GM21390 (cell line): ENCODE measurements around the gene PKNOX2.

Source experiments
- ATAC-seq: cut with Tn5 transposase; IDR thresholded peaks from one replicate; pipeline ENCODE4 v1.9.1; 2021; ENCODE audit not compliant: unreplicated experiment

Gene PKNOX2

DNA sequence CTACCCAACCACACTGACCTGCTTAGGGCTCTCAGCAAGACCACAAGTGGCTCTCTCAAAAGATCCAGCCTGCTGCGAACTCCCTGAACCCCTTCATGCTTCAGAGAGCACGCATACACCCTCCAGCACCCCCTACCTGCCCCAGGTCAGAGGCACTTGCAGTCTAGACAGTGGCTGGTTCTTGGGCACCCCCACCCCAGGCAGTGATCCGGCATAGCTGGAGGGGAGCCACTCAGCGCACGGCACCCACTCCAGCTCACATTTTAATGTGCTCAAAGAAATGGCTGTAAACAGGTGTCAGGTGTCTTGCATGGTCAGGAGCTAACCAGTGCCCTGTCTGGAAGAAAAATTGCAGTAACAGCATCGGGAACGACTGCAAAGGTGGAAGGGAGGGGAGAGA, 140.8 kb downstream of the PKNOX2 start:
- no peak for ATAC-seq

DNA sequence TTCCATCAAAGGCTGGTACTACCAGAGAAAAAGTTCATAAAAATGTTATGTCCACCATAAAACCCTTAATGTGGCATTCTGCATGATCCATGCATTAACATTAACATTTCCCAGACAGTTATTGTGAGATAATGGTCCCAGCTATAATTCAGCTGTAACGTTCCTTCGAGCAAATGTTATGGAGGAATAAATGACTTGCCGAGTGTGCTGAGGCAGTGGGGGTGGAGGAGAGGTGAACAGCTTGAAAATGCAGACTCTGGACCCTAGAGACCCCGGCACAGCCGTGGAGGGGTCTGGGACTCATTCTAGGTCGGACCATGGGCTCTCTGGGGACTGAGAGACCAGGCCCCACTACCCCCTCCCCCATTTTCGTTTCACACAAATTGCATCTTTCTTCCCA, 141.9 kb downstream of the PKNOX2 start:
- ATAC-seq = no peak

DNA sequence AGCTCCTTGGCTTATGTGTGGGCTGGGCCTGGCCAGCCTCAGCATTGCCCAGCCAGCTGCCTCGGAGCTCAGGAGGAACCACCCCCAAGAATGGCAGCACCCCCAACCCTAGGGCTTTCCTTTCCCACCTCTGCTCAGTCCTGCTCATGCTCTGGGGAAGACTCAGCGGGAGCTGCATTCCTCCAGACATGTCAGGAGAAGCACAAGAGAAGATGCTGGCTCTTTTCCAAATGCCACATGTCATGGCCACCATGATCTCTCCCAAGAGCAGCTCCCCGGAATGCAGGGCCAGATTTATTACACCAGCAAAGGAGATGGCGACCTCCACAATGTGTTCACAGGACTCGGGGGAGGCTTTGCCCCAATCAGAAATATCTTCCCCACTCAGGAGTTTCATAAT, 143.7 kb downstream of the PKNOX2 start:
- ATAC-seq = no peak

DNA sequence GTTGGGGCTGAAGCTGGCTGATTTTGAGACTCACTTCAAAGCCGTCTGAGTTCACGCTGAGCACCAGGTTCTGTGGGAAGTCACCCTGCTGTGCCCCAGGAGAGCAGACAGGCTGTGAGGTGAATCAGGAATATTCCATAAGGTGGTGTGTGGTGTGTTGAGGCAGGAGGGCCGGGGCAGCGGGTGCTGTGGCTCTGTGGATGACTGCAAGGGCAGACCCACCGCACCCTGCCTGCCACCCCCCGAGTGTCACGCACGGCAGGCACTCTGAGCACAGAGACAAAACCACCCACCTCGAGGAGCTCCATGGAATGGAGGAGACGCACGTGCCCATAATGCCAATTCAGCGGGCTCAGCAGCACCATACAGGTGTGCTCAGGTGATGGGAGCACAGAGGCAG, 147.8 kb downstream of the PKNOX2 start:
- ATAC-seq = no peak

DNA sequence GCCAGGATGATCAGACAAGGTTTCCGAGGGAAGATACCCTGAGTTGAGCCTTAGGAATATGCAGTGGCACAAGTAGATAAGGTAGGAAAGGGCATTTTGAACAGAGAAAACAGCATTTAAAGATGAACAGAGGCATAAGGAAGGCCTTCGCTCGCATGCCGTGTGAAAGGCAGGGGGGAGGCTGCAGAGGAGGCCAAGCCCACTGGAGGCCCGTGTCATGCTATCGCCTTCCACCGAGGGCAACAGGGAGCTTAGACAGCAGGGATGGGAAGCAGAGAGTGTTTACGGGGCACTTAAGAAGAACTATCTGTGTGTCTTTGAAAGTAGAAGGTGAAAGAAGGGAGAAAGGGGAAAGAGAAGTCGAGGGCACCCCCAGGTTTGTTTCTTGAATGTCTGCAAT, 148.3 kb downstream of the PKNOX2 start:
- ATAC-seq = no peak

DNA sequence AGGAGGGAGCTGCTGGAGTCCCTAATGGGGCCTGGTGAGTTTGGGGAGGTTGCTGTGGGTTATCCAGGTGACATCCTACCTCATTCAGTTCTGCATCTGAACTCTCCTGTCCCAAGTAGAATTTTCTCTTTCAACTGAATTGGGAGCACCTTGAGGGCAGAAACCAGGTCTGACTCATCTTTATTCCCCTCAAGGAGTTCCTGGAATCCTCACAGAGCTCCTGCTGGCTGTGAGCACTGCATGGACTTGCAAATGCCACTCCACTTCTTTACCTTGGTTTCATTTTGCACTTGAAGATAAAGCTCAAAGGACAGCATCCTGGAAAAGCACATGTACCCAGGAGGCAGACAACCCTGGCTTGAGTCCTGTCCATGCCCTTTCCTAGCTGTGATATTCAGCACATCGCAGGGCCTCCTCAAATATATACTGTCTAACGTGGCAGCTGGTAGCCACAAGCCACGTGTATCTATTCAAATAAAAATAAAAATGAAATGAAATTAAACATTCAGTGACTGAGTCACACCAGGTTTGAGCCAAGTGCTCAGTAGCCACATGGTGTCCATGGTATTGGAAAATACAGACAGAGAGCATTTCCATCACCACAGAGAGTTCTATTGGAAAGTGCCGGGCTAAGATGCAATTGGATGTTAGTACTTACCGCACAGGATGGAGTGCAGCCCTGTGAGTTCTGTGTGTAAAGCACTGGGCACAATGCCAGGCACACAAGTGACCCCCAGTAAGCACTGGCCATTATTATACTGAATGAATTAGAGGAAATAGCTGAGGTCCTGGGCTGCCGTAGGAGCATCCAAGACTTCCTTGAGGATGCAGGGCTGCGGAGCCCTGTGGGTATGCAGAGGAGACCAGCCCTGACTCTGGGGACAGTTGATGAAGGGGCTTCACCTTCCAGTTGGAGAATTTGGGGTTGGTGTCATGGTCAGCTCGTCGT, 149.0 kb downstream of the PKNOX2 start:
- no peak for ATAC-seq

DNA sequence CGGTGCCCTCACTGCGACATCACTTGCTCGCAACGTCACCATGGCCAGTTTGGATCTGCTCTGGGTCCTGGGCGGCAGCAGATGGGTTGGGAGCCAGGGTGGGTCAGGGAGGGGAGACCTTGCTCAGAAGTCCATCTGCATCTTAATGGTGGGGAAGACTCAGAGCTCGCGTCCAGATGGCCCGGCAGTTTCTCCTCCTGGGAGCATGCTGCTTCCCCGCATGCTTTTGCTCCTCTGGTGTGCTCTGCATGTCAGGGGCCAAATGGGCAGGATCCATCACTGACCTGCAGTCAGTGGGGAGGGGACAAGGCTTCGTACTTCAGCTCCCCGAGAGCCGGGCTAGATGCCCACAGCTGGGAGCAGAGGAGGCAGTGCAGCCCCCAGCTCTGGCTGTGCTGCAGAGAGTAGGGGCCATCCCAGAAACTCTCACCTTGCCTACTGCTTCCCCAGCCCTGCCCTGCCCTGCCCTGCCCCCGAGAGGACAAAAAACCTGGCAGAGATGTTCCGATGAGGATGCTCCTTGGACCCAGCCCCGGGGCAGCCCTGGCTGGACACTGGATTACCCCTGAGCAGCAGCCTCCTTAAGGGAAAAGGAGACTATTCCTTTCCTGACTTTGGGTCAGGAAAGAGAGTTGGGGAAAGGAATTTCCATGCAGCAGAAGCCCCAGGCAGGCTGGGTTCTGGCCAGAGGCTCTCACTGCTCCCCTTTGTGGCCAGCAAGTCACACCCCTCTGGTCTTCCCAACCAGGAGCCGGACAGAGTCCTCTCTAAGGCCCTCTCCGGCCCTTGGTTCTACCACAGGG, 149.9 kb downstream of the PKNOX2 start:
- ATAC-seq = no peak

DNA sequence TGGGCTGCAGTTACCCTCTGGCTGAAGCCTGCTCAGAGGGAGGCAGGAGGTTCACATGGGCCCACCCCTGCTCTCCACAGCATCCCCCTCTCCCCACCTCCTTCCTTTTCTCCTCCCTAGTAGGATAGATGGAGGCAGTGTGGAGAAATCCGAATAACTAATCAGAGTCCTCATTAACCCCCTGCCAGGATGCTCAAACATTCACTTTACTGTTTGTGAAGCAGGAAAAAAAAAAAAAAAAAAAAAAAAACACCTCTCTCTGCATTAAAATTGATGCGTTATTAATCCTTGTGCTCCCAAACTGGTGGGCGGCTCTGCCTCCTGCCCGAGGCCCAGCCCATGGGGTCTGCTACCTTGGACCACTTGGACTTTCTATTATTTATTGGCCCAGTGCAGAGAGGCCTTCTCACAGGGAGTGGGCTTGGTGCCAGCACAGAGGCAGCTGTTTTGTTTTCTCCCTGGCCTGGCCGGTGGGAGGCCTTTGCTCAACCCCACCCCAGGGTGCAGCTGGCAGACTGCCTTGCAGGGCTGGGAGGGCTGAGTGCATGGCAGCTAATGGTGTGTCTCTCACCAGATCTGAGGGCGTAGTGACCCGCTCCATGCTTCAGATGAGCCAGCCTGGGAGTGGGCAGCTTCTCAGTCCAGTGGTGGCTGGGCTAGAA, 150.7 kb downstream of the PKNOX2 start:
- ATAC-seq = no peak

DNA sequence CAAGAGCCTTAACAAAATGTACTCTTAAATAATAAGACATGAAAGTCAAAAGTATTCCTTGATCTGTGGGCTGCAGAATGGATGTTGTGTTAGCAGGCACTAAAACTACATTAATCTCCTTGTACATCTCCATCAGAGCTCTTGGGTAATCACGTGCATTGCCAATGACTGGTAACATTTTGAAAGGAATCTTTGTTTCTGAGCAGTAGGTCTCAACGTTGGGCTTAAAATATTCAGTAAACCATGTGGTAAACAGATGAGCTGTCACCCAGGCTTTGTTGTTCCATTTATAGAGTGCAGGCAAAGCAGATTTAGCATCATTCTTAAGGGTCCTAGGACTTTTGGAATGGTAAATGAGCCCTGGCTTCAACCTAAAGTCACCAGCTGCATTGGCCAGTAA, 152.9 kb downstream of the PKNOX2 start:
- no peak for ATAC-seq

DNA sequence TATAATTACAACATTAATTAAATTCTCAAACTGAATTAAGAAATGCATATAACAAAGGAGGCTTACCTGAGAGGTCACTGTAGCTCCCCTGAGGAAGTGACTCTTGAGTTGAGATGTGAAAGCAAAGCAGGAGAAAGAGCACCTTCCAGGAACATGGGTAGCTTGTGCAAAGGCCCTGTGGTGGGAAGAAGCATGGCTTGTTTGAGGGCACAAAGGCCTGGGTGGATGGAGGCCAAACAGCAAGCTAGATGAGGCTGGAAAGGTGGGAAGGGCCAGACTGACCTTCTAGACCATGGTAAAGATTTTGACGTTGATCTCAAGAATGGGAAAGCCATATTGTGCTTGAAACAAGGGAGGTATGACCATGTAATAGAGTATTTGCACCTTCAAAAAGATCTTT, 155.1 kb downstream of the PKNOX2 start:
- no peak for ATAC-seq

DNA sequence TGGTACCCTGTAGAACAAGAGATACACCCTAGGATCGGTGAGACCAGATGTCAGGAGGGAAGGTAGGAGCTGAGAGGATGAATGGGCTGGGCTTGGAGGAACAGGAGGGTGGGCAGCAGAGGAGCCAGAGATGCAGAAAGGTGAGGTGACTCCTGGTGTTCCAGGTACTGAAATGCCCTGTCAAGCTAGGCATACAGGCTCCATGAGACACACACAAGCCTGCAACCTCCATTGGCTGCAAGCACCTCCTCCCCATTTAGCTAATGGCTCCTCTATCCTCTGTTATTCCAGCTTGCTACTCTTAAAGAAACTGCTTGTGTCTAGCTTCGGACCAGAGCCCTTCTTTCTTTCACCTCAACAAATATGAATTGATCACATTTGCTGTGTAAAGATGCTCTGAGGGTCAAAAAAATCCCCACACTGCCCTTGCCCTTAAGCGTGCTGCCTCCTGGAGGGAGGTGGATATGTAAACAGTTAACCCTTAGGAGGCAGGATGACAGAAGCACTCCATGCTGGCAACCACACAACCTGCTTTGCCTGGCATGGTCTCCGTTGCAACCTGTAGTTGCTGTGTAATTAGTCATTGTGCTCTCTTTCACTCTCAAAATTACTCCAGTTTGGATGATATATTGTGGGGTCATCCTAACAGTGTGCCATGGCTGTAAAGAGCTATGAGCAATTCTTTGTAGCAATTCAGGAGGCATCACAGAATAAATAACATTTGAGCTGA, 156.0 kb downstream of the PKNOX2 start:
- no peak for ATAC-seq

DNA sequence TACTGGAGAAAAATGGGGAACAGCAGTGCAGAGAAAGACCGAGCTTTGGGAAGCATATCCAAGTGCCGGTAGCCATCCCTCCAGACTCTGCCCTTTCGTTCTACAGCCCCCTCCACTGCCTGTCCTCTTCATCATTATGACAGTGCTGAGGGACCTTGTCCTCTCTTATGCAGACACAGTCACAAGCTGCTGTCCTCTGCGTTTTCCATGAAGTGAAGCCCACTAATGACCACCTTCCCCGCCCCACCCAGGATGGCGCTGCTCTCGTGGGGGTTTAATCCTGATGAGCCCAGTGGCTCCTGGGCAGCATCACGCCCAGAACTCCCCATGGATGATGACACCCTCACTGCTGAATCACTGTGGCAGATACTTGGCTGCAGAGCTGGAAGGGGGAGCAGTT, 157.7 kb downstream of the PKNOX2 start:
- no peak for ATAC-seq

DNA sequence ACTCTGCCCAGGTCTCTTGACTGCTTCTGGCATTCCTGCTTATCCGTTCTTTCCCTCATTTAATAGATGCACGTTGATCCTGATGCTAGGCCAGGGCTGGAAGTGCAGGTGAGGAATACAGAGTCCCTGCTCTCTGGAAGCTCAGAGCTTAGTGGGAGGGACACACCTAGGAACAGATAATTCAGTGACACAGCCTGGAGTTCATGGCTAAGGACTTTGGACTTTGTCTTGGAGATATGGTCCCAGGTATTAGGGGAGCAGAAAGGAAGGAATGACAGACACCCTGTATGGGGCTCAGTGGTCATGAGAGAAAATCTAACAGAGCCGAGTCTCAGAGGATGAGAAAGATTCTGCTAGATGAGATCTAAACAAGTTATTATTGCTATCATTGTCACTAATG, 160.6 kb downstream of the PKNOX2 start:
- no peak for ATAC-seq

DNA sequence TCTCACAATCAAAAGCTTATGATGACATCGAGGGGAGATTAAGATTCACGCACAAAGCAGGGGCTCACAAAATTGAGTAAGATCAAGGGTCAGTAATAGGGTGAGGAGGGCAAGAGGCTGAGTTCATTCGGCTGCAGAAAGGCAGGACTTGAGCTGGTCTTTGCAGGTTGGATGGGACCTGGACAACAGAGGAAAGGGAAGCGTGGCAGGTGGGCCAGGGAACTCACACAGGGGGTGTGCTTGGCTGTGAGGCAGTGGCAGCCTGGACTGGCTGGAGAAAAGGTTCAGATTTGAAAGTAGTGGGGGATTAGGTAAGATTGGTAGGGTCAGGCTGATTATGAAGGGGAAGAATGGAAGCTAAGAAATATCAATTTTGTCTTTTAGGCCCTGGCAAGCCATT, 161.6 kb downstream of the PKNOX2 start:
- no peak for ATAC-seq

DNA sequence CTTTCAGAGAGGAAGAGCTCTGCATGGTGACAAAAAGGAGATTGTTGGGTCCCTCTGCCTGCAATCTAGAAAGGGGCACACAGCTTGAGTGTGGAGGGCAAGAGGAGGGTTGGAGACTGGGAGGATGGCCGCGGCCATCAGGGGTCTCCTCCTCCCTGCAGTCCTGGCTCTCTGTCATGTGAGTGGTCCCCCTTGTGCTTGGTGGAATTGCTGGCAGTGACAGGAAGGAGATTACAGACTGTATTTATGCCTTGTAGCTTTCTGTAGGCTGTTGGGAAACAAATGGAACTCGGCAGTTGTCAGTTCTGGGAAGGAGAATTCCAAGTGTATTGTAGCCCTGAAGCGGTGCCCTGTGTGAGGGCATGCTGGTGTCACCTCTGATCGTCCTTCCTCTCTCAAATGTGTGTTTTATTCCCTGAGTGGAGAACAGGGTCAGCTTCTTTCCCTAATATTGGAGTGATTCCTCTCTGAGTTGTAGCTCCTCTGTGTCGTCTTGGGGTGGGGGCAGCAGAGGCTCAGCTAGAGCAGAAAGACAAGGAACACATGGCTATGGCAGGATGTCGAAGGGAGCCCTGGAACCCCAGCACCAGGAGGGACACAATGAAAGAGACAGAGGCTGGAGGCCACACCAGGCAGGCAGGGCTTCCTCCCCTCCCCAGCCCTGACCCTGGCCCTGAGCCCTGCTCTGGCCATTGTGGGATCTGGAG, 163.1 kb downstream of the PKNOX2 start:
- no peak for ATAC-seq

DNA sequence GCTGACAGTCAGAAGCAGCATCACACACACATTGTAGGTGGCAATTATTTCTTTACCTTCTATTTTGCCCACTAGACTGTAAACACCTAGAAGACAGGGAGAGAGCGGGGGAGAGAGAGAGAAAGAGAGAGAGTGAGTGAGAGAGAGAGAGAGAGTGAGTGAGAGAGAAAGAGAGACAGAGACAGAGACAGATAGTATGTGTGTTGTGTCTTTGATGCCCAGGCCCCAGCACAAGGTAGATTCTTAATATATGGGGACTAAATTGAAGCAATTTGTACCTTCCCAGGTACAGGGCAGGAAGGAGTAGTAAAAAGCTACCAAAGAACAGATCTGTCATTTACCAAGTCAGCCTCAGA, 163.7 kb downstream of the PKNOX2 start:
- no peak for ATAC-seq

DNA sequence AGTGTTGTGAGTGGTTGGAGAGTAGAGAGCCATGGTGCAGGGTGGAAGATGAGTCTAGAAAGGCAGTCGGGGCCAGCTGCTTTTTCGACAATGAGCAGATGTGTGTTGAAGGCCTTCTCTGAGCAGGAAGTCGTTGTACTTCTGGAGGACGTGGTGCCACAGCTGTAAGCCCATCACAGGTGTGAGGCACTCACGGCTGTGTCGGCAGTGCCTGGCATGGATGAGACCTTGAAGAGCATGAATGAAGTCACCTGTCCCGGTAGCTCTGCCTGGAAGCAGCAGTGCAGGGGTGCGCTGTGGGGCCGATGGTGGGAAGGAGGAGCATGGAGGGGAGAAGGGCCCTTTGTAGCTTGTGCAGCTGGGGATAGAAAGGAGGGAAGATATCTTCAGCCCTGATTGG, 165.2 kb downstream of the PKNOX2 start:
- ATAC-seq = no peak

DNA sequence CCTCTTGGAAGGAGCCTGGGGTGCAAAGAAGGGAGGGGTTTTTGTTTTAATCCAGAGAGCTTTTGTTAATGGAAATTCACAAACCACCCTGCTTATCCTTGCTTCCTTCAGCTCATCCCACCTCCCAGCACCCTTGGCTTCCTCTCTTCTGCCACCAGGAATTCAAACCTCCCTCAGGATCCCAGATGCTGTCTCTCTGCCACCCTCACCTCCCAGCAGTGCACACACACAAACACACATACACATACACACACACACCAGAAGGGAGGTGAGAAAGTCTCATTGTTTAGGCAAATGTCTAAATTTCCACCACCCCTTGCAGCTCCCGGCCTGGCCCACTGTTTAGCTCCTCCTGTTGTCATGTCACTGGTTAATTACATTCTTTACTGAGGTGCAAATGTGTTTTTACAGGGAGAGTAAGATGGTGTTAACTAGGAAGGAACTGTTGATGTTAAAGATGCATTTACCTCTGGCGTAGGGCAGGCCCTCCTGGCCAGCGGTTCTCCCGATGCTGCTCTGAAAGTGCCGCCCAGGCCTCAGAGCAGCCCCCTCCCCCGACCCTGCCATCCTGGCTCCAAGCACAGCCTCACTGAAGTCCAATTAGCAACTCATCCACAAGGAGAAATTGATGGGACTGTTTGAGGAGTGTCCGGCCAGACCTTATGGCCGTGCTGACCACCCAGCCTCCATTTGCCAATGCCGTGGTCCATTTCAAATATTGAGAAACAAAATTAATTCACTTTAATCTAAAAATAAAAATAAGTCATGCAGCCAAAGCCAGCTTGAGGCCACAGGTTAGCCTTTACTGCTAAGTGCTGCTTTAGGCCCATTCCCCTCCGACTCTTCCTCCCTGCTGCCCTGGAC, 166.1 kb downstream of the PKNOX2 start:
- no peak for ATAC-seq

DNA sequence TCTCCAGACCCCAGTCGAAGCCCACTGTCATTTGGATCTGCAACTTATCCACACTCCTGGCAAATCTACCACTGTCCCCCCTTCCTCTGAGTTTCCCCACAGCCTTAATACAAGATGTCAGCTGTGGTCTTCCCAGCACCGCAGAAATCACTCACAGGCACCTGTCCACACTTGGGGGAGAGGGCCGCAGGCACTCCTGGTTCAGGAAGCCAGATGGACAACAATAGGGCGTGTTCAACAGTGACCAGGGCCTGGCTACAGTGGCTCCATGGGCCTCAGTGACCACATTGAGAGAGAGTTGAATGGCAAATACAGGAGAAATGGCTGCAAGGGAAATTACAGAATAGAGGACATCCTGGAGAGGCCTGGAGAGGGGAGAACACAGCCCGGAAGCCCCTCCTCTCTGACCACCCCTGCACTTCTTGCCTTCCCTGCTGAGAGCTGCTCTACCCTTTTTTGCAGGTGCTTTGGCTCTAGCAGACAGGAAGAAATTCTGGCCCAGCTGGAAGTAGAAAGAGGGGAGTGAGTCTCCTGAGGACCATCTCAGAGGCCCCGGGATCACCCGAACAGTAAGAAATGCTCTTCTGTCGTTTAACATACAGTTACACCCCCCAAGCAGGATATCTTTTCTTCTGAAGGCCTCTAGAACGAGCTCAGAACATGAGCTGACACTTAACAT, 166.9 kb downstream of the PKNOX2 start:
- ATAC-seq = no peak
